Activated CD8-positive, alpha-beta memory T cell treated with anti-CD3 and anti-CD28 coated beads, Interleukin-2, amount 50 U/mL, for 4 hours (primary cell): ENCODE data around the gene OR2B2.
A peak's percentile ranks its signal among the peaks of the same experiment; 100 is the strongest.
"Not testable (repeated sequence)": the region's sequence is repeated elsewhere in the genome, so short reads cannot be mapped to it uniquely, and the experiment has no call there.

Experiments
- DNase-seq: peaks from one replicate; pipeline ENCODE4 v3.0.0-alpha.2; 2020

The OR2B2 gene

DNA sequence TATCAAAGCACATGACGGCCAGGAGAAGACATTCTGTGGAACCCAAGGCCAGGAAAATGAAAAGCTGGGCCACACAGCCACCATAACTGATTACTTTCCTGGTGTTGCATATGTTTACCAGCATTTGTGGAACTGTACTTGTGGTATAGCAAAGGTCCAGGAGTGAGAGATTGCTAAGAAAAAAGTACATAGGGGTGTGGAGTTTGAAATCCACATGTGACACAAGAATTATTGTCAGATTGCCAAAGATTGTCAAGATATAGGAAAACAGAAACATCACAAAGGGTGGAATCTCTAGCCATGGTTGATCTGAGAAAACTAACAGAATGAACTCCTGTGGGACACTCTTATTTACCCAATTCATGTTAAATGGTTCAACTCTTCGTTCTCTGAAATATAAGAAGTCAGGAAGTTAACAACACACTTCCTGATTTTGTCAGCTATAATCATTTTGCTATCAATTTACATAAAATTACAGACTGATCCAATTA lies at the start of gene OR2B2:
Gene OR2B2 (minus strand): TSS at position 441 of the 491 bp plus-strand sequence. CDS start 77 bp downstream, at position 364.
- no peak for DNase-seq

GRCh38 chr6:27957516-27957915 lies 45.3 kb upstream of the OR2B2 start:
- no peak for DNase-seq

DNA sequence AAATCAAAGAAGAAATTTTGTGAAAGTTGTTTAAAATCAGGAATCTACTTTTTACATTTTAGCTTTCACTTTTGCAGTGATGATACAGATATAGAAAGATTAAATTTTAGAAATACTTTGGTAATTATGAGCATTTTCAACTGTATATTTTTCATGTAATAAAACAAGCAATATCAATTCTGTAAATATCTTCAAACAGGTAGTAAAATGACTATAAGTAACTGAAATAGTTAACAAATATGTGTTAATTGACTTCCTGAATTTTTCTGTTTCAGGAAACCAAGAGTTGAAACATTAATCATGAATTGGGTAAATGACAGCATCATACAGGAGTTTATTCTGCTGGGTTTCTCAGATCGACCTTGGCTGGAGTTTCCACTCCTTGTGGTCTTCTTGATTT lies 44.7 kb upstream of the OR2B2 start, which contains the start of gene OR2B6:
Gene OR2B6 (plus strand): TSS at position 301 of the 400 bp plus-strand sequence. CDS start 0 bp downstream, at position 301.
- no peak for DNase-seq

GRCh38 chr6:27951040-27951439 lies 38.8 kb upstream of the OR2B2 start:
- no peak for DNase-seq

DNA sequence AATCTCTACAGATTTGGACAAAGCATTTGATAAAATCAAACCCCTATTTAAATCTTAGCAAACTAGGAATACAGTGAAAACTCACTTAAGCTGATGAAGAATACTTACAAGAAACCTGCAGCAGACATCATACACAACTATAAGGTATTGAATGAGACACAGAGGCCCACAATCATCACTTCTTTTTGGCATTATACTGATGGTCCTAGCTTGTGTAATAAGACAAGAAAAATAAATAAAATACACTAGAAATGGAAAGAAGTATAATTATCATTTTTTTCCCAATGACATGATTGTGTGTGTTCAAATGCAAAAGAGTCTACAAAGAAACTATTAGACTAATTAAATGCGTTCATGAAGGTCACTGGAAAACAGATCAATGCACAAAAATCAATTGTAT lies 36.0 kb upstream of the OR2B2 start:
- no peak for DNase-seq

GRCh38 chr6:27943072-27943471 lies 30.9 kb upstream of the OR2B2 start:
- not testable (repeated sequence) for DNase-seq

DNA sequence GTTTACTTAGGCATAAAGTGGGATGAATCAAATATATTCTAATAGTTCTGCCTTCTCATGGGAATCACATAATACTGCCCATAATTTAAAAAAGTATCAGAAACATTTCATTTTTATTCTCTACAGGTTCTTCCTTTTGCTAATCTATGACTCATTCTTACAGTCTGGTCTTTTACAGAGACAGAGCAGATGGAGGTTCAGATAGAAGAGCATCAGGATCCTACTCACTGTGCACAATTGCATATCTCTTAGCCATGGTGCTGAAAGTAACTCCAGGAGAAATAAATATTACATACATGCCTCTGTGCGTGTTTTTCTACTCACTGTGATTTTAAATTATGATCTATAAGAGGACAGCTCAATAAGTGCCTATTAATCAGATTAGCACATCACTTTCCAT lies 28.6 kb upstream of the OR2B2 start:
- DNase-seq = no peak

GRCh38 chr6:27931209-27931608 lies 19.0 kb upstream of the OR2B2 start:
- DNase-seq = no peak

- not testable (repeated sequence) for DNase-seq
These were observed 17.7 kb upstream of the OR2B2 start for GRCh38 chr6:27929930-27930329.

DNA sequence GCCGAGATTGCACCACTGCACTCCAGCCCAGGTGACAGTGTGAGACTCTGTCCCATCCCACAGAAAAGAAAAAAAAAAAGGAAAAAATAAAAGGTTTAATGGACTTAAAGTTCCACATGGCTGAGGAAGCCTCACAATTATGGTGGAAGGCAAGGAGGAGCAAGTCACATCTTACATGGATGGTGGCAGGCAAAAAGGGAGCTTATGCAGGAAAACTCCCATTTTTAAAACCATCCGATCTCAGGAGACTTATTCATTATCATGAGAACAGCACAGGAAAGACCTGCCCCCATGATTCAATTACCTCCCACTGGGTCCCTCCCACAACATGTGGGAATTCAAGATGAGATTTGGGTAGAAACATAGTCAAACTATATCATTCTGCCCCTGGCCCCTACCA lies 15.8 kb upstream of the OR2B2 start:
- not testable (repeated sequence) for DNase-seq

DNA sequence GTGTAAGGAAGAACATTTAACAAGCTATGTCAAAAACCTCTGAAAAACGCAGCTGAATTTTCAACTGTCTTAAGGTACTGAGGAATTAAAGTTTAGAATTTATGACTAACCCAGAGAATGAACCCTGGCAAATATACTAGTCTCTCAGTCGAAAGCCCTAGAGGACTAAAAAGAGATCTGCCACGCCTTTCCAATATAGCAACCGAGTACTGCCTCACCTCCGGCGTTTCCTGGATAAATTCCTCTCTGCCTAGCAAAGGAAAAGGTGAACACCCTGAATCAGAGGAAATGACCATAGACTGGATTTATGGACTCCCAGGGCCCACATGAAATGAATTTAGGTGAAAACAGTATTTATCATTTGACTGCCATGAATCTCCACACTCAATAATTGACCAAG lies 12.0 kb upstream of the OR2B2 start:
- DNase-seq = no peak

DNA sequence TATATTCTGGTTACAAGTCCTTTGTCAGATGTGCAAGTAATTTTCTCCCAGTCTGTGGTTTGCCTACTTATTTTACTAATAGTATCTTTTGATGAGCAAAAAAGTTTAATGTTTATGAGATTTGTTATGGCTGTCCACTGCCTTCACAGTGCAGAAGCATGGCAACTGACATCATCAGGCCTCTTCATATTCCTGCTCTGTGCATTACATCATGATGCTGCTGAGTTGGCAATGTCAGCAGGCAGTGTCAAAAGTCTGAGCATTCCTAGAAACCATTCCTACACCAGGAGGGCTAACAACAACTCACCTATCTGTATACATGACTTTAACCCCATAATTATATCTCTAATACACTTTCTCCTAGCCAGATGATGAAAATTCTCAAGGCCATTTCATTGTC lies 10.8 kb upstream of the OR2B2 start:
- no peak for DNase-seq

DNA sequence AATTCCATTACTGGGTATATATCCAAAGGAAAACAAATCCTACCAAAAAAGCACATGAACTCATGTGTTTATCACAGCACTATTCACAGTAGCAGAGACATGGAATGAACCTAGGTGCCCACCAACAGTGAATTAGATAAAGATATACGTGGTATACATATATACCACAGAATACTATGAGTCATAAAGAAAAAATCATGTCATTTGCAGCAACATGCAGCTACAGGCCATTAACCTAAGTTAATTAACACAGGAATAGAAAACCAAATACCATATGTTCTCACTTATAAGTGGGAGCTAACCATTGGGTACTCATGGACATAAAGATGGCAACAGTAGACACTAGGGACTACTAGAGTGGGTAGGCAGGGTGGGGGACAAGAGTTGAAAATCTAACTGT lies 4.2 kb downstream of the OR2B2 start:
- DNase-seq = no peak

DNA sequence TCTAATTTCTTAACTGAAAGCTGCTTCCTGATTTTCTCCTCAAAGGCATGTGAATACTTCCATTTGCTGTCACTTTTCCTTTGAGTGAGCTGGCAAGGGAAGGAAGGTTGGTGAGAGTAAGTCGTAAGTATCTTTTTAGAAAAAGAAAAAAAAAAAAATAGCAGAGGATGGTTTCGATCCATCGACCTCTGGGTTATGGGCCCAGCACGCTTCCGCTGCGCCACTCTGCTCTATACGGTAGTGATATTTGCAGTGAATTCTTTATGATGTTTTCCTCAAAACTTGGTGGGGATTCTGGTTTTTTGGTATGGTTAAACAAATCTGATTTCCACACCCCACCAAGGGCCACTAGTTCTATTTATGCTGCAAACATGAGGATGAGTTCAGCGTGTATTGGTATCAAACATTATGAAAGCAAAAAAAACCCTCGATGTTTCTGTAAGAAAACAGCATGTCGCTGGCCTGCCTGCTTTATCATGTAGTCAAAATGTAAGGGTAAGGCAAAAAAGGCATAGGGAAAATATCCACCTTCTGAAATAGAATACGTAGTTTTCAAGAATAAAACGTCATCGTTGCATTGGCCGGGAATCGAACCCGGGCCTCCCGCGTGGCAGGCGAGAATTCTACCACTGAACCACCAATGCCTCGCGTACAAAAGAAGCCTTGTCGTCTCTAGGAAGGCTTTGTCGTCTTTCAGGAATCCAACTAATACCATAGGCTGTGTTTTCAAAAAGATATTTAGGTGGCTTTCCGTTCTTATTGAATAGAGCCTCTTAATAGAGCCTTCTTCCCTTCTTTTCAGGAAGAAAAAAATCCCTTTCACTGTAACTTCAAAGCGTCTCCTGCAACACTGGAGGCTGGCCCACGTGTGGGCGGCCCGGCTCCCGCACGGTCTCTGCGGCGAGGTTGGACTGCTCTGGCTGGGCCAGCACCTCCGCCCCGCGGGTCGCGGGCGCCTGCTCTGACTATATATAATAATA lies 9.6 kb downstream of the OR2B2 start:
- peak; percentile 86 for DNase-seq

DNA sequence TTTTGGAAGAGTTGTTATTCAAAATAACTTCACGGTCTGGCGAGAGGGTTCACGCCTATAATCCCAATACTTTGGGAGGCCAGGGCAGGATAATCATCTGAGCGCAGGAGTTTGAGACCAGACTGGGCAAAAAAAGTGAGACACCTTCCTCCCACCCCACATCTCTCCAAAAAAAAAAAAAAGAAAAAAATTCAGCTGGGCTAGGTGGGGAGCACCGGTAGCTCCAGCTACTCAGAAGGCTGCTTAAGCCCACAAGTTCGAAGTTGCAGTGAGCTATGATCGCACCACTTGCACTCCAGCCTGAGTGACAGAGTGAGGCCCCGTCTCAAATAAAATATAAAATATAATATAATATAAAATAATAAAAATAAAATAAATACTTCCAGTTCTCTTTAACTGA lies 10.4 kb downstream of the OR2B2 start:
- DNase-seq = no peak

DNA sequence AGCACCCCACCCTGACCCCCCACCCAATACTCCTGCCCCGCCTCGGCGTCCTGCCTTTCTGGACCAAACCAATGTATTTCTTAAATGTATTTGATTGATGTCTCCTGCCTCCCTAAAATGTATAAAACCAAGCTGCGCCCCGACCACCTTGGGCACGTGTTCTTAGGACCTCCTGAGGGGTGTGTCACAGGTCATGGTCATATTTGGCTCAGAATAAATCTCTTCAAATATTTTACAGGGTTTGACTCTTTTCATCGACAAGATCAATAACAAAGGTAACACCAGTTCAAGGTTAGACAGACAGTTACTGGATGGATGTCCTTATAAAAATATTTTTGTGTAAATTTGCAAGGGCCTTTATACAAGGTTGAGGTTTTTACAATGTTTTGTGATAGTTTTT lies 12.0 kb downstream of the OR2B2 start:
- not testable (repeated sequence) for DNase-seq

DNA sequence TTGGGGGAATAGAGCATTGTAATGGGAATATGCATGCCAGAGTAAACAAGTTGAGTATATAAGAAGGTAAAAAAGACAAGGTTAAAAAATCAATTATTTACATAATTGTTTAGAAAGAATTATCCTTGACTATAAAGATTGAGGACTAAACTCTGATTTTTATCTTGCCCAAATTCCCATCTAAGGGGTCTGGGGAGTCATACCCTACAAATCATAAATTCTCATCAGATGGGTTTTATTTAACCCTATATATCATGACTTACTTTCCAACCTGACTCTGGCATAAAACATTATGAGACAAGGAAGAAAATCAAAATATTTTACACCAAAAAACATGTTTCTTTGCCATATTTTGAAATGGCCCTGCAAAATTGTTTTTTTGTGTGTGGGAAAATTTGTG lies 12.7 kb downstream of the OR2B2 start:
- DNase-seq = no peak

DNA sequence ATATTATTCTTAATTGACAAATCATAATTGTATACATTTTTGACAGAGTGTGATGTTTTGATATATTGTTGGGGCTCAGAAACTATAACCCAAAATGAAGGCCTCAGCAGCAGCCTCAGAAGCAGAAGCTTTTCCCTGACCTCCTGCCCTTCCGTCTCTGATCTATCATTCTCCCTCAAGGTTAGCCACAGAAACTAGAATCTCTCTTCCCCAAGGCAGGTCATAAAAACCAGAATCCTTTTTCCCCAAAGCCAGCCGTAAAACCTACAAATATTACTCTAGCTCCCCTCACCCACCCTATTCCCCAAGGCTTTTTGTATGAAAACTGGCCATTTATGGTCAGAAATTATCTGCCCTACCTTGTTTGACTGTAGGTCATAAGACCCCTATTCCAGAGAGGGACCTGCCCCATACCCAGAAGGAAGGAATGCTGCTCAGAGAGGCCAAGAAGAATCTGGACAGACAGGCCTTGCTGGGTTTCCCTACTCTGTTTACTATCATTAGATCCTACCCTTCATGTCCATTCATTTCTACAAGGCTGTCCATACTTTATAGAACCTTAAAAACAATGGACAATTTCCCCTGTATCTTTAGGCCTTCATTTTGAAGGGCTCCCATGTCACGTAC lies 14.5 kb downstream of the OR2B2 start:
- DNase-seq = no peak

DNA sequence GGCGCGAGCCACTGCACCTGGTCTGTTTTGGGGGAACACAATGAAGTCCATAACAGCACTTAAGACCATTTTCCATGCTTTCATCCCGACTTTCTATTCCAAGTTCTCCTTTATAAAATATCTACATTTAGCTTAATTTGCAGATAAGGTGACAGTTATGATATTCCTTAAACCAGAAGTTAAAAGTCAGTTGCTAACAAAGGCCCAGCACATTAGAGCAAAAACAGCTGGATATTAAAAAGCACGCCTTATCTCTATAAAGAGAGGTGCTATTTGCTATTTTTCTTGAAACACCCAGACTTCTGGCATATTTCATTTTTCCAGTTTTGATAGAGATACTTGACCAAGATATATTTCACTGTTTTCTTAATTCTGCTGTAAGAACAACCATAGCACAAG lies 15.8 kb downstream of the OR2B2 start:
- DNase-seq = no peak

DNA sequence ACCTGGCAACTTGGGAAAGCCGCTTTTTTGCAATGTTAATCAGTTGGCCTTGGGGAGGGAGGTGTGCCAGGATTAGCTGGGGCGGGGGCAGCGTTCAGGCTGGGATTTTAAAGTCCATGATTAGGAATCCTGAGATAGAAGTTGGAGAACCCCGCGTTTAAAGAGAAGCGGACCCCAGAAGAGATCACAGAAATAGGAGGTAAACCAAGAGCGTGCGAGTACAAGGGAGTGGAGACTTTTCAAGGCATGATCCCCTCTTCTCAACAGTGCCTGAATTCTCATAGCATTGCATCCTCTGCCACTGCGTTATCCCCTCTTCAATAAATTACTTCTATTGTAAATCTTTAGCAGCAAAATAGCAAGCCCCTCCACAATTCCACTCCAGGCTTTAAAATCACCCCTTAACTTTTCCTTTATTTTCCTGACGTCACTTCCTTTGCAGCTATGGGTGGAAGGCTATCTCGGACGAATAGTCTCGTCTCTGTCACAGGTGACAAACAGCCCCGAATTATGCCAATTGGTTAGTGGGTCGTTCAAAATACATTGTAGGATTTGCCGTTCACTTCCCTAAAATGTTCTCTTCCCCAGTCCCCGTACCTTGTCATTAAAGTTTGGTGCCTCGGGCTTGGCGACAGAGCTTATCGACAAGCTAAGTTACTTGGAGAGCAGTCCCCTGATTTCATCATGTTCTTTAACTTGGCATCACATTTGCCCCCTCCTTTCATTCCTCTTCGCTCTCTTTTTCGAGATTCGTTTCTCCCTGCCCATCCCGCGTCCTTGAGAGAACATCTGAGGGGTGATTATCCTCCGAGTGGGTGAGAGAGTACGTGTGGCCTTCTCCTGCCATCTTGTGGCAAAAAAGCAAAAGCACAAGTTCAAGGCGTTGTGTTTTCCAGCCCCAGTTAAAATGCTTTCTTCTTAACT lies 17.1 kb downstream of the OR2B2 start:
- peak; percentile 47 for DNase-seq

- peak; percentile 67 for DNase-seq
These were observed 18.1 kb downstream of the OR2B2 start for GRCh38 chr6:27893836-27894807.
